CD4-positive, alpha-beta T cell treated with Interleukin-6 for 4 hours (primary cell): ENCODE results near the gene CTTNBP2NL.
"Not testable (repeated sequence)": the region's sequence is repeated elsewhere in the genome, so short reads cannot be mapped to it uniquely, and the experiment has no call there.

Experiments used
- DNase-seq: peaks from one replicate; pipeline ENCODE4 v3.0.0-alpha.2; 2020; ENCODE audit warnings: mixed read lengths

The CTTNBP2NL gene

GRCh38 chr1:112470324-112470723 is 74.3 kb downstream of the CTTNBP2NL start:
- not testable (repeated sequence) for DNase-seq

- no peak for DNase-seq
Observed at GRCh38 chr1:112470966-112471365, 75.0 kb downstream of the CTTNBP2NL start.

- no peak for DNase-seq
Observed at GRCh38 chr1:112472142-112472541, 76.1 kb downstream of the CTTNBP2NL start.

GRCh38 chr1:112477550-112477949 is 81.5 kb downstream of the CTTNBP2NL start:
- no peak for DNase-seq

- no peak for DNase-seq
Observed at GRCh38 chr1:112478314-112478713, 82.3 kb downstream of the CTTNBP2NL start.

- not testable (repeated sequence) for DNase-seq
Observed at GRCh38 chr1:112486063-112486462, 90.0 kb downstream of the CTTNBP2NL start.

- not testable (repeated sequence) for DNase-seq
Observed at GRCh38 chr1:112487686-112488085, 91.7 kb downstream of the CTTNBP2NL start.

- no peak for DNase-seq
Observed at GRCh38 chr1:112488141-112488540, 92.1 kb downstream of the CTTNBP2NL start.

GRCh38 chr1:112492076-112492475 is 96.1 kb downstream of the CTTNBP2NL start:
- DNase-seq, result no peak

GRCh38 chr1:112493351-112493750 is 97.3 kb downstream of the CTTNBP2NL start:
- no peak for DNase-seq

- no peak for DNase-seq
Observed at GRCh38 chr1:112496290-112496689, 100.3 kb downstream of the CTTNBP2NL start.

GRCh38 chr1:112501810-112502641 is 106.0 kb downstream of the CTTNBP2NL start:
- DNase-seq, result peak; percentile 63

GRCh38 chr1:112502826-112503225 is 106.8 kb downstream of the CTTNBP2NL start:
- DNase-seq, result no peak

- no peak for DNase-seq
Observed at GRCh38 chr1:112504001-112504660, 108.1 kb downstream of the CTTNBP2NL start.

GRCh38 chr1:112504661-112505399 is 108.8 kb downstream of the CTTNBP2NL start:
- no peak for DNase-seq

- DNase-seq, result no peak
Observed at GRCh38 chr1:112505400-112505785, 109.4 kb downstream of the CTTNBP2NL start.

- DNase-seq, result no peak
Observed at GRCh38 chr1:112505878-112506277, 109.9 kb downstream of the CTTNBP2NL start.

- DNase-seq, result no peak
Observed at GRCh38 chr1:112506306-112506705, 110.3 kb downstream of the CTTNBP2NL start.

GRCh38 chr1:112506731-112507130 is 110.7 kb downstream of the CTTNBP2NL start:
- DNase-seq, result no peak

GRCh38 chr1:112507336-112507735 is 111.3 kb downstream of the CTTNBP2NL start:
- no peak for DNase-seq

GRCh38 chr1:112507921-112508277 is 111.9 kb downstream of the CTTNBP2NL start:
- DNase-seq, result peak; percentile 57

GRCh38 chr1:112508278-112509004 is 112.4 kb downstream of the CTTNBP2NL start, which contains the start of gene WNT2B:
WNT2B (plus strand) TSS chr1:112508965; CDS start chr1:112509263, 298 bp downstream.
- DNase-seq, result peak; percentile 61
